Measurements from ENCODE around the gene RELL1.

The RELL1 gene, protein sequence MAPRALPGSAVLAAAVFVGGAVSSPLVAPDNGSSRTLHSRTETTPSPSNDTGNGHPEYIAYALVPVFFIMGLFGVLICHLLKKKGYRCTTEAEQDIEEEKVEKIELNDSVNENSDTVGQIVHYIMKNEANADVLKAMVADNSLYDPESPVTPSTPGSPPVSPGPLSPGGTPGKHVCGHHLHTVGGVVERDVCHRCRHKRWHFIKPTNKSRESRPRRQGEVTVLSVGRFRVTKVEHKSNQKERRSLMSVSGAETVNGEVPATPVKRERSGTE

DNA sequence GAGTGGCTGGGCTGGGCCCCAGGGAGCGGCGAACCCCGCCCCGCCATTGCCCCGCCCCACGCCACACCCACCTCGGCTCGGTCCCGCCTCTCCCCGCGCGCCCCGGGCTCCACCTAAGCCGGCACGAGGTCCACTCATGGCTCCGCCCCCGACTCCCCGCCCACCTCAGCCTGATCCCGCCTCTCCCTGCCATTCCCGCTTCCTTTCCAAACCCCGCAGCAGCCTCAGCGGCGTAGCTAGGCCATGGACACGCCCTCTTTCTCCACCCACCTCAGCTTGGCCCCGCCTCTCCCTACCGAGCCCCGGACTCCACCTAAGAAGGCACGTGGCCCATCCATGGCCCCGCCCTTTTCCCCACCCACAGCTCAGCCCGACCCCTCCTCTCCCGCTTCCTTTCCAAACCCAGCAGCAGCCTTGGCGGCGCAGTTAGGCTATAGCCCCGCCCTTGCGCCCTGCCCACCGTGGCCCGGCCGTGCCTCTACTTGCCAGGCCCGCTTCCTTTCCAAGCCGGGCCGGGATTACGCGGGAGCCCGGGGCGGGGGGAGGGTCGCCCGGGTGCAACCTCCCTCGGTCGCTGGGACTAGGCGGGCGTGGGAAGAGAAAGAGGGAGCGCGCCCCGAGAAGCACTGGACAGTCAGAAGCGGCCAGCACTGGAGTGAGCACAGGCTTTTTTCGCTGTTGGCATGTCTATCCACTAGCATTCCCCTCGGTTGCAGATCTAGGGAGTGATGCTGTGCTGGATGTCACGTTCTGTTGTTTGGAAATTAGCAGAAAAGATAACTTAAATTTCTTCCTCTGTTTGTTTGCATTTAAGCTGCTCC is at the start of gene RELL1:
TSS of gene RELL1 (minus strand) at position 4 of the 821 bp plus-strand sequence. CDS start 89 bp downstream, outside the sequence.
- FAIRE-seq (peak; percentile 52), DNase-seq (ENCODE audit: insufficient read length, low spot score) (peak; percentile 68)
- peak; percentile 18; the same call in 1 of the 2 replicates for TF ChIP-seq POLR2A (IDR thresholded peaks at IDR 0.05; ENCODE audit: low read depth, low read length)

DNA sequence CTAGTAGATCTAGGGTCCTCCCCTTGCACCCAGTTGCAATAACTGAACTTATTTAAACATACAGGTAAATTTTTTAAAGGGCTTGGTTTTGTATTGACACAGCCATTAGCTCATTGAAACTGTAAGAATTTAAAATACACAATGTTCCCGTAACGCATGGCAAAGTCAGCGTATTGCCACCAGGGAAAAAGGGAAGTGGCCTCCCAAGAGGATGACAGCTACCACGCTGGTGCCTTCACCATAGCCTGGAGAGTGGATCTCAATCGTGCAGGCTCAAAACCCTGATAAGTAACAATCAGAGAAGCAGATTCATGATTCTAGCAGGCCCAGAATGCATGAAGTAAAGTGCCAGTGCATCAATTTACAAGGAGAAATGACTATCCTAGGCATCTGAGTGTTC is 49.4 kb upstream of the RELL1 start:
- DNase-seq (ENCODE audit: insufficient read length, low spot score) (no peak), FAIRE-seq (no peak)
- no peak for TF ChIP-seq POLR2A (IDR thresholded peaks at IDR 0.05; ENCODE audit: low read depth, low read length)

DNA sequence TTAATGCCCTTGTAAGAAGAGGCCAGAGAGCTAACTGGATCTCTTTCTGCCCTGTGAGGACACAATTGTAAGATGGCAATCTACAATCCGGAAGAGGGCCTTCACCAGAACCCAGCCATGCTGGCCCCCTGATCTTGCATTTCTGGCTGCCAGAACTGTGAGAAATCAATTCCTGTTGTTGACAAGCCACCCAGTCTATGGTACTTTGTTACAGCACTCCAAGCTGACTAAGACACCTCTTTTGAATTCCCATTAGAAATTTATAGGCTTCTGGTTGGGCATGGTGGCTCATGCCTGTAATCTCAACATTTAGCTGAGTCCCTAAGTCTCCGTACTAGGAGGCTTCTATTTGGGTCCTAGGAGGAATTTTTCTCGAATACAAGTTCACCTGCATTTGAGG is 48.8 kb upstream of the RELL1 start:
- DNase-seq (ENCODE audit: insufficient read length, low spot score) (no peak), FAIRE-seq (no peak)
- no peak for TF ChIP-seq POLR2A (IDR thresholded peaks at IDR 0.05; ENCODE audit: low read depth, low read length)

DNA sequence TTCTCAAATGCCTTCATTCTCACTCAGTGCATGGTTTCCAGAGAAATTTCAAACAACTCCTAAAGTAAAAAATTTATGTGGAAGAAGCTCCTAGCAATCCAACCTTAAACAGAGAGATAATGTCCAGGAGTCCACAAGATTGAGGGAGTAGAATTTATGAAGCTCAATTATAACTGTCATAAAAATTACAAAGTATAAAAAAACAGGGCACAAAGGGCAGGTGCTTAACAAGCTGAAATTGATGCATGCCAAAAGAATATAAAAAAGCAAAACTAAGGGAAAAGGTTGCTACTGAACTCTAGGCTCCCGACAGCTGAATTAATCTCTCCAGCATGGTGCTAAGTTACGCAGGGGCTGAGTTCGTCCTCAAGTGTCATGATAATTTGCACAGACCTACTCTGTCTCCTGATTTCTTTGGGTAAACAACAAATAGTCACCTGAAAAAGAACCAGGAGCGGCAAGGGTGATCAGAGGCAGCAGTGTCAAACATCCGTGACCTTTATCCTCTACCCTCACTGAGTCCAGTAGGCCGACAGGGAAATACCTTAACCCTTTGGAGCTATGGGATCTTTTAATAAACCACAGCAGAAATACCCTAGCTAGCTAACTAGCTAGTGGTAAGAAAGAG is 47.2 kb upstream of the RELL1 start:
- DNase-seq (ENCODE audit: insufficient read length, low spot score) = no peak

DNA sequence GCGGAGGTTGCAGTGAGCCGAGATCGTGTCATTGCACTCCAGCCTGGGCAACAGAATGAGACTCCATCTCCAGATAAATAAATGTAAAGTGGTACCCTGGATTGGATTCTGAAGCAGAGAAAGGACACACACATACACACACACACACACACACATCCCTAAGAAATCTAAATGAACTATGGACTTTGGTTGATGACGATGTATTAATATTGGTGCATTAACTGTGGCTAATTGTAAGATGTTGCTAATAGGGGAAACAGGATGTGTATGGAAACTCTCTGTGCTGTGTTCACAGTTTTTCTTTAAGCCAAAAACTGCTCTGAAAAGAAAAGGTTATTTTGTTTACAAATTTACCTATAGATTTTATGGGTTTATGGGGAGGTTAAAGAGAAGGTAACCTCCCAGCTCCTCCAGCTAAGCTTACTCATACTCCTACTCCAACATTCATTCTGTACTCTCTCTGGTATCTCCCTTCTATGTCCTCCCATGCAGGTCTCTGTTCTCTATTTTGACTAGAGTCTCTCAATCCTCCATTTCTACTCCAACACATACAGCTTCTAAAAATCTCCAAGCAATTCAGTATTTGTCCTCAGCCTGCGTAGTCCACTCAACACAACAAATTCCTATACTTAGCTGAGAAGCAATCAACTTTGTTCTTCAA is 46.5 kb upstream of the RELL1 start:
- FAIRE-seq (no peak), DNase-seq (ENCODE audit: insufficient read length, low spot score) (no peak)
- TF ChIP-seq POLR2A (IDR thresholded peaks at IDR 0.05; ENCODE audit: low read depth, low read length) = no peak

More for the DNA sequence above, 47.2 kb upstream of the RELL1 start:
- TF ChIP-seq POLR2A (IDR thresholded peaks at IDR 0.05; ENCODE audit: low read depth, low read length) = no peak
- FAIRE-seq = no peak

DNA sequence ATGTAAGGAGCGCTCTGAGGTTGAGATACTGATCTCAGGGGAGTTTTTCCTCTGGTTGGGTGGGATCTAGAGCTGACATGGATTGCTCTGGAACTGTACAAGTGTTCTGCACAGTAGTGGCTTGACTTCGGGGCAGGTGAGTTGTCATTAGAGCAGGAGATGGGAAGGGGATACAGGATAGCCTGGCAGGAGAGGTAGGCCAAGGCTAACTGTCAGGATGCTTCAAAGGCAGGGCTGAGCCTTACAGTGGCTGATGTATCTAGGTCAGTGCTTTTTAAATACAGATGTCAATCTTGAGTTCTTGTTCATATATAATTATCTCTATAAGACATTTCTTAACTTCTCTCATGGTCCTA is 43.5 kb upstream of the RELL1 start:
- TF ChIP-seq POLR2A (IDR thresholded peaks at IDR 0.05; ENCODE audit: low read depth, low read length) = no peak
- DNase-seq (ENCODE audit: insufficient read length, low spot score) (no peak), FAIRE-seq (no peak)

DNA sequence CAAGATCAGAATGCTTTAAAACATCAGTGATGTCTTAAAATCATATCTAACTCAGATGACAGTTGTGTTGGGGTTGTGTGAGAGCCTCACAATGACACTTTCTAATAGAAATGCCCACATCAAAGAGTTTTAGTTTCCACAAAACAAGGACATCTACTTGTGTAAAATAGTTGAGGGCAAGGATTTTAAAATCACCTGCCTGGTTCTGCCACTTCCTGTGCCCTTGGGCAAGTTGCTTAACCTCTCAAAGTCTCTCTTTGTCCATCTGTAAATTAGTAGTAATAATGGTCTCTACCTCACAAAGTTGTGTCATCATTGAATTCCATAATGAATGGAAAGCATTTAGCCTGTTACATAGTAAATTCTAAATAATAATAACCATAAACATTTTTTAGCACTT is 41.9 kb upstream of the RELL1 start:
- DNase-seq (ENCODE audit: insufficient read length, low spot score) (no peak), FAIRE-seq (no peak)
- TF ChIP-seq POLR2A (IDR thresholded peaks at IDR 0.05; ENCODE audit: low read depth, low read length) = no peak

DNA sequence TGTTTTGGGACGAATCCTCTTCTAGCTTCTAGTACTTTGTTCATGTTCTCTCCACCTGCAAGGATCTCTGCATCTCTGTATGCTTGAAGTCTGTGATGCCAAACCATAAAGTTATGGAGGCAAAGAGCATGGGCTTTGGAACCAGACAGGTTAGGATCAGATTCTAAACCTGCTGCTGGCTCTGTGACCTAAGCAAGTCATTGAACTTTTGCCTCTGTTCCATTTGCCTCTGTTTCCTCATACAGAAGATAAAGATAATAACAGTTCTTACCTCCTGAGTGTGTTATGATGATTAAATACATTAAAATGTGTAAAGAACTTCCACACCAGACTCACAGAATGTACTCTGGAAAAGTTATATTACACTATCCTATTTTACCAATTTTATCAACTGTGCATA is 41.5 kb upstream of the RELL1 start:
- FAIRE-seq (no peak), DNase-seq (ENCODE audit: insufficient read length, low spot score) (no peak)
- no peak for TF ChIP-seq POLR2A (IDR thresholded peaks at IDR 0.05; ENCODE audit: low read depth, low read length)

DNA sequence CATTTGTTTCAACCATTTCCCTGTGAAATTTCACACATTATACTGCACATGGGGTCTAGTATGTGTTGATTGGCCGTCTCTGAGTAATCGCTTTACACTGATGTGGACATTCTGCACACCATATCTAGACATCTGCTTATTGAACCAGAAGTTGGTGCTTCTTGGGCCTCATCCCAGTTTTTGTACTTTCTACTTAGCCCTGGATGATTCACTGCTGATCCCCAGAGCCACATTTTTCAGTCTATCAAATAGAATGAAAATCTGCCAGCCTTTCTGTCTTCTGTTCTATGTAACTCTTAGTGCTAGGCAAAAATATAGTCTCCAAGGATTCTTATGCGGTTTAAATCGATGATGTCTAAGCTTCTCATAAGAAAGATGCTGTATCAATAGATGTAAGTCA is 40.5 kb upstream of the RELL1 start:
- no peak for TF ChIP-seq POLR2A (IDR thresholded peaks at IDR 0.05; ENCODE audit: low read depth, low read length)
- FAIRE-seq (no peak), DNase-seq (ENCODE audit: insufficient read length, low spot score) (no peak)

DNA sequence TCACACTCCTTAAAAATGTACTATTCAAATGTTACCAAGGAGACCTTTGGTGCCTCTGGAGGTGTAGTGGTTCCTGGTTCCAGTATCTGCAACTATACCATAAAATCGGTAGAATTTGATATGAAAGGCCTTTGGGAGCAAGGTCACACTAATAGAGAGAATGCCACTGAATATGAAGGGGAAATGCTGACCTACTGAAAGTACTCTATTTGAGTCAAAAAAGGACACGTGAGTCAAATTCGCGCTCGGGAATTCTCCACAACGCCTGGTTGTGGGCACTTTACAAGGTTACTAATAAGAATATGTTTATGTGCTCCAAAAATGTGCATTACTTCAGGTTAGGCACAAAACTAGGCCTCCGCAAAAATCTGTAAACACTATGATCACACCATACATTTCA is 39.5 kb upstream of the RELL1 start:
- FAIRE-seq = no peak
- no peak for DNase-seq (ENCODE audit: insufficient read length, low spot score)
- no peak for TF ChIP-seq POLR2A (IDR thresholded peaks at IDR 0.05; ENCODE audit: low read depth, low read length)

DNA sequence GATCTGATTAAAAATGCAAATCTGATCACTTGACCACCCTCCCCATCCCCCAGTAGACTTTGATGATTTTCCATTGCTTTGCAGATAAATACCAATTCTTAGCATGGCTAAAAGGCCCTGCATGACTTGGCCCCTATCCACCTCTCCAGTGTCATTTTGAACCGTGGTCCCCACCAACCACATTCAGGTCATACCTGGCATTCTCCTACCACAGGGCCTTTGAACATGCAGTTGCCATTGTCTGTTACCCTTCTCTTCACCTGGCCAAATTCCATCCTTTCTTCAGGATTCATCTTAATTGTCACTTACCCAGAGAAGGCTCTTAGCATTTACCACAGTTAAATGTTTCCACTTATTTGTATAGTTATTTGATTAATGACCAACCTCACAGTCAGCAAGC is 36.9 kb upstream of the RELL1 start:
- no peak for TF ChIP-seq POLR2A (IDR thresholded peaks at IDR 0.05; ENCODE audit: low read depth, low read length)
- no peak for FAIRE-seq
- no peak for DNase-seq (ENCODE audit: insufficient read length, low spot score)

DNA sequence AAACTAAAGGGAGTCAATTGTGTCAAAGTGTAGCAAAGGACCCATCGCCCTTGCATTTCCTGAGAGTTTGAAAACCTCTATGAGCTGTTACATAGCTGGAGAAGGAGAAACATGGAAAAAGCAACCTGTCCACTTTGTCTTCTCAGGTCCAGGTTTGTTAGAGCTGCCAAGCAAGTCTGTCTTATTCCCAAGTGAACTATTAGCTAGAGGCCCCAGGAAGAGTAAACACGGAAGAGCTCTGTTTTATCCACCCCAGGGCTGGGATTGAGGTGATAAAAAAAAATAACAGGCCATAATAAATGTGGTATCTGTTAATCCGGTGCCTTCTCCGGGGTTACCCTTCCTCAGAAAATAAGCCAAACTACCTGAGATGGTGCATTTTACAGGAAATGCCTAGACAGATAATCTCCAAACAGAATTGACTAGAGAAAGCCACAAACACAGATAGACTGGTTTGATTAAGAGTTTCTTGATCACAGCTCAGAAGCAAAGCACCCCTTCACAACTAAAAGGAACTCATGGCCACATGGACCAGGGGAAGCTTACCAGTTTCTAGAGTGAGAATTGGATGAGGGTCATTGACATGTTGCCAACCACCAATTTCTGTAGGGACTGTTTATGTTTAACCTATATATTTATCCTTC is 35.9 kb upstream of the RELL1 start:
- TF ChIP-seq POLR2A (IDR thresholded peaks at IDR 0.05; ENCODE audit: low read depth, low read length) = no peak
- DNase-seq (ENCODE audit: insufficient read length, low spot score) (no peak), FAIRE-seq (no peak)

DNA sequence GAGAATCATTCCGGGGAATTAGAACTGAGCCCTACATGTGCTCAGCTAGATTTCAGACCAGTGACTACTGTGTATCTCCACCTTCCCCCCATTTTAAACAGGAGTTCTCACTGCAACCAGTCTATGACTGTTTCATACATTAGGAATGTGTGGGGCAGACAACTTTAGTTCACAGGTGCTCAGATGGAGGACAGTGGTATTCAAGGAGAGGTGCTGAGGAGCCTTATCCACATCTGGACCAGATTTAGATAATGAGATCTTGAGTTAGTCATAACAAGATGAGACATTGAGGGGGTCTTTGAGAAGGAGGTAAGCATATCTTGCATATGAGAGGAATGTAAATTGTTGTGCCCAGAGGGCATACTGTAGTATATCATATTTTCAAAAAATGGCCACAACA is 32.8 kb upstream of the RELL1 start:
- DNase-seq (ENCODE audit: insufficient read length, low spot score) = no peak
- no peak for FAIRE-seq
- TF ChIP-seq POLR2A (IDR thresholded peaks at IDR 0.05; ENCODE audit: low read depth, low read length) = no peak

DNA sequence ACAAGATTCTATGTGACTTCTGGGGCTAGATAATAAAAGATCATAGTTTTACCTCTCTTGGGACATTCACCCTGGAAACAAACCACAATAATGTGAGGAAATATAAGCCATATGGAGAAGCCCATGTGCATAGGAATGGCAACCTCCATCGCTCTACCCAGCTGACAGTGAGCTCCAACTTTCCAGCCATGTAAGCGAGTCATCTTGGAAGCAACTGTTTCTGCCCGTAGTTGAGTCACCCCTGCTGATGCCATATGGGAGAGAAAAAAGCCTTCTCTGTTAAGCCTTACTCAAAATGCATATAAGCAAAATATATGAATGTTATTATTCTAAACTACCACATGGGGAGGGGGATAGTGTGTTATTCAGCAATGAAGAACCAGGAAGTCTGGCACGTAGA is 31.4 kb upstream of the RELL1 start:
- FAIRE-seq = no peak
- TF ChIP-seq POLR2A (IDR thresholded peaks at IDR 0.05; ENCODE audit: low read depth, low read length) = no peak
- DNase-seq (ENCODE audit: insufficient read length, low spot score) = peak; percentile 12
